Upper lobe of left lung (tissue), 4 donors: ENCODE data around the gene AFAP1L2.

Experiments
- CTCF ChIP-seq, 6 experiments: fragments of 450-650 bp in 4 of 6; fragments of 200-600 bp in 2 of 6; sonication (generic) in 2 of 6; IDR thresholded peaks; one replicate each; pipeline ENCODE4 v1.5.1; 2016 to 2019; ENCODE audit warnings: antibody characterized with exemption in 6 of 6
- EP300 ChIP-seq, 4 donors: sonication (generic); formaldehyde crosslinking; IDR thresholded peaks; one replicate each; pipeline ENCODE4 v1.5.1; 2017; ENCODE audit warnings: antibody characterized with exemption in 4 of 4, control low read depth in 2 of 4
- POLR2A ChIP-seq, 4 donors: fragments of 450-650 bp; IDR thresholded peaks; one replicate each; pipeline ENCODE4 v1.5.1; 2016 to 2017; ENCODE audit warnings: antibody characterized with exemption in 4 of 4, mild to moderate bottlenecking in 2 of 4

GRCh38 chr10:114387784-114388183, 16.5 kb downstream of the AFAP1L2 start:
- TF ChIP-seq POLR2A (IDR thresholded peaks at IDR 0.05): no peak
- TF ChIP-seq CTCF (IDR thresholded peaks at IDR 0.05): no peak
- TF ChIP-seq EP300 (IDR thresholded peaks at IDR 0.05): no peak
